ENCODE measurements around the gene ADGRG1.

ADGRG1 gene

DNA sequence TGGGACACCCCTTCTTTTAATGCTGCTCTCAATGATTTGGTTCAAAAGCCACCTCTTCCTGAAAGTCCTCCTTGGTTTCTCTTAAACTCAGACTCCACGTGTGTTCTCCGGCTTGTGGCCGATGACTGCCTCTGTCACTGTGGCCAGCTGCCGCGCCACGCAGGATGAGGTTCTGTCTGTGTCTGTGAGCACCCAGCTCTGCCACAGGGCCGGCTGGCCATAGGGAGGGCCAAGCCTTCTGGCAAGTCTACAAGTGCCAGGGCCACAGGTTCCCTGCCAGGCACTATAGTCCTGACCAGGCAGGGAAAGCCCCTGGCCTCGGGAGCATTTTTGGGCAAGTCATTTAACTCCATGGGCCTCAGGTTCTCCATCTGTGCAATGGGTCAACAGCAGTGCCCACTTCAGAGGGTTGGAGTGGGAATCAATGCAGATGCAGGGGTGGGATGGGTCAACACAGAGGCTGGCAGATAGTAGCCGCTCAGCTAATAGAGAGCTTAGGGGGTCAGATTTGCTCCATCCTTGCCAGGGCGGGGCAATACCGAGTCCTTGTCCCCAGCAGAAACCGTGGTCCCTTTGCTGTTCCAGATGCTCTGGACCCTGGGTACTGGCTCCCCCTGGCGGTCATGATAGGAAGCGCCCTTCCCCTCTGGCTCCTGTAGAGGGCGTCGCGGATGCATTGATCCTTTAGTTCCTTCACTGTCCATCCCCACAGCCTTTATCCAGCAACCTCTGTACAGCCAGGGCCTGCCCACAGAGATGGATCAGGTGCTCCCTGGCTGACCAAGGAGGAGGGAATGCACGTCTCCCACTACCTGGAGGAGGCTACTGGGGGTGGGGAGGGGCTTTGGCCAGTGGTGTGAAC is 20.4 kb downstream of the ADGRG1 start:
- peak; percentile 84 for DNase-seq (ENCODE audit: low spot score)

- DNase-seq (ENCODE audit: low spot score) = no peak
Observed at GRCh38 chr16:57649443-57649751, 21.0 kb downstream of the ADGRG1 start.

DNA sequence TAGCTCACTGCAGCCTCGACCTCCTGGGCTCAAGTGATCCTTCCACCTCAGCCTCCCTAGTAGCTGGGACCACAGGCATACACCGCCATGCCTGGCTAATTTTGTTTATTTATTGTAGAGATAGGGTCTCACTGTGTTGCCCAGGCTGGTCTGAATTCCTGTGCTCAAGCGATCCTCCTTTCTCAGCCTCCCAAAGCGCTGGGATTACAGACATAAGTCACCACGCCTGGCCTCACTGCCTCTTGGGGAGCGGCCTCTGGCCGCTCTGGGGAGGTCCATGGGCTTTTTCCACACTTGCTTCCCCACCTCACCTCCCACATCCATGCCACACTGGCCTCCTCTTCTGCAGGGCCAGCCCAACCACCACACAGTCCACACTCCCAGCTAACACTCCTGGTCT is 21.4 kb downstream of the ADGRG1 start:
- no peak for DNase-seq (ENCODE audit: low spot score)

GRCh38 chr16:57651344-57652333 is 23.2 kb downstream of the ADGRG1 start:
- DNase-seq (ENCODE audit: low spot score) = no peak

DNA sequence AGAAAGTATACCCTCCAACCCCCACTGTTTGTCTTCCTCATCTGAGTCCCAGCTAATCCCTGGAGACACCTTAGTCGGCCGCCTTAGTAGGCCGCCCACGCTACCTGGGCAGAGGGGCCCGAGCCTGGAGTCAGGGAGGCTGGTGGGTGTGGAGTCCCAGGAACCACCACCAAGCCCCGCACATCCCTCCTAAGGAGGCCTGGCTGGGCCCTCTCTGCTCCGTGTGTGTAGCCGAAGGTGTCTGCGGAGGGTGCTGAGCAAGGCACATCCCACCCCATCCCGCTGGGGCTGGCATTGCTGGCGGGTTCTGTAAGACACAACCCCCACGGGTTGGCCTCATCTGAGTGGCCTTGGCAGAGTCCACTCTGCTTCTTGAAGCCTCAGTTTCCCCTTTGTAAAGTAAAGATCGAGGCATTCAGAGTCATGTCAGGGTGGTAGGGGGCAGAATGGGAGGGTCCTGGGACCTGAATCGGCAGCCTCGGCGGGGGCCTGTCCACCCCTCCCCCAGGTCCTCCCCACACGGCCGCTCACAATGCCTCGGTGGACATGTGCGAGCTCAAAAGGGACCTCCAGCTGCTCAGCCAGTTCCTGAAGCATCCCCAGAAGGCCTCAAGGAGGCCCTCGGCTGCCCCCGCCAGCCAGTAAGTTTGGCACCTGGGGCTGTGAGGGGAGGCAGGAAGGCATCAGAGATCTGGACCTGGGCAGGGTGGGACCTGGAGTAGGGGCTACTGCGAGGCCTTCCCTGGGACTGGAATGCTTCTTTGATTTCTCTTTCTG is 24.5 kb downstream of the ADGRG1 start:
- DNase-seq (ENCODE audit: low spot score) = no peak

DNA sequence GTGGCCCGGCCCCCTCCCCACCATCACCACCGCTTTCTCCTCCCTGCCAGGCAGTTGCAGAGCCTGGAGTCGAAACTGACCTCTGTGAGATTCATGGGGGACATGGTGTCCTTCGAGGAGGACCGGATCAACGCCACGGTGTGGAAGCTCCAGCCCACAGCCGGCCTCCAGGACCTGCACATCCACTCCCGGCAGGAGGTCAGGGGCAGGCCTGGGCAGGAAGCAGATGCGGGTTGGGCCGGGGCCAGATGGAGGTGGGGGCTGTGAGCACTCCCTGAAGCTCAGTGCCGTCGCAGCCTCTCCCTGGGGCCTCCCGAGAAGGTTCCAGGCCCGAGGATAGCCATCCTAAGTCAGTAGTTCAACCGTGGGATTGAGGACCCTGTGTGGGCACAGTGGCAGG is 25.5 kb downstream of the ADGRG1 start:
- DNase-seq (ENCODE audit: low spot score) = no peak

- no peak for DNase-seq (ENCODE audit: low spot score)
Observed at GRCh38 chr16:57656342-57656955, 28.0 kb downstream of the ADGRG1 start.

- no peak for DNase-seq (ENCODE audit: low spot score)
Observed at GRCh38 chr16:57657228-57657627, 28.8 kb downstream of the ADGRG1 start.

GRCh38 chr16:57658130-57658877 is 29.9 kb downstream of the ADGRG1 start:
- no peak for DNase-seq (ENCODE audit: low spot score)

DNA sequence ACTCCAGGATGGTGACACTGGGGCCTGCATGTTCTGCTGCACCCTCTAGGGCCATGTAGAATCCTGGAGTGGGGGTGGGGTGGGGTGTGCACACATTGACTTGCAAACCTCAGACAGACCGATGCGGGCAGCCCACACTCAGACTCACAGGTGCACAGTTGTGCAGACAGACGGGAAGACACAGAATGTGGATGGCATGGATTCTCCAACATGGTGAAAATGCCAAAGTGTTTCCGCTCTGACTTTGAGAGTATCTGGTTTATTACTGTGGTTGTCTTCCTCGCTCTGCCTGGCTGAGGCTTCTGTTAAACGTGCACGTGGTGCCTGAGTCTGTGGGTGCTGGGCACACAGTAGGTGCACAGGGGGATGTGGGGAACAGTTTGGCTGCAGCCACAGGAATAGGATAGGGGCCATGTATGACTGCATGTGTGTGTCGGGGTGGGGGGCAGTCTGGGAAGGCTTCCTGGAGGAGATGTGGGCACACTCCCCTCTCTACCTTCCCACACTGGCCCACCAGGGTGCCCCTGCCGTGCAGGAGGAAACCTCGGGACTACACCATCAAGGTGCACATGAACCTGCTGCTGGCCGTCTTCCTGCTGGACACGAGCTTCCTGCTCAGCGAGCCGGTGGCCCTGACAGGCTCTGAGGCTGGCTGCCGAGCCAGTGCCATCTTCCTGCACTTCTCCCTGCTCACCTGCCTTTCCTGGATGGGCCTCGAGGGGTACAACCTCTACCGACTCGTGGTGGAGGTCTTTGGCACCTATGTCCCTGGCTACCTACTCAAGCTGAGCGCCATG is 30.6 kb downstream of the ADGRG1 start:
- DNase-seq (ENCODE audit: low spot score) = no peak

GRCh38 chr16:57660715-57661463 is 32.5 kb downstream of the ADGRG1 start:
- no peak for DNase-seq (ENCODE audit: low spot score)

DNA sequence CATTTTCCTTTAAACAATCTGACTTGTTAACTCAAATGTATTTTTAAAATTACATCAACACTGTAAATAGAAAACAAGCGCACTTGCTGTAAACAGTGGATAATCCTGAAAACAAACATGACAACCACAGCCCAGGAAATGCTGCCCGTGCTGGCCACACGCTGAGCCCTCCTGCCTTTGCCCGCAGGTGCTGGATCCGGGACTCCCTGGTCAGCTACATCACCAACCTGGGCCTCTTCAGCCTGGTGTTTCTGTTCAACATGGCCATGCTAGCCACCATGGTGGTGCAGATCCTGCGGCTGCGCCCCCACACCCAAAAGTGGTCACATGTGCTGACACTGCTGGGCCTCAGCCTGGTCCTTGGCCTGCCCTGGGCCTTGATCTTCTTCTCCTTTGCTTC is 33.1 kb downstream of the ADGRG1 start:
- no peak for DNase-seq (ENCODE audit: low spot score)

- no peak for DNase-seq (ENCODE audit: low spot score)
Observed at GRCh38 chr16:57661936-57662906, 33.8 kb downstream of the ADGRG1 start.

DNA sequence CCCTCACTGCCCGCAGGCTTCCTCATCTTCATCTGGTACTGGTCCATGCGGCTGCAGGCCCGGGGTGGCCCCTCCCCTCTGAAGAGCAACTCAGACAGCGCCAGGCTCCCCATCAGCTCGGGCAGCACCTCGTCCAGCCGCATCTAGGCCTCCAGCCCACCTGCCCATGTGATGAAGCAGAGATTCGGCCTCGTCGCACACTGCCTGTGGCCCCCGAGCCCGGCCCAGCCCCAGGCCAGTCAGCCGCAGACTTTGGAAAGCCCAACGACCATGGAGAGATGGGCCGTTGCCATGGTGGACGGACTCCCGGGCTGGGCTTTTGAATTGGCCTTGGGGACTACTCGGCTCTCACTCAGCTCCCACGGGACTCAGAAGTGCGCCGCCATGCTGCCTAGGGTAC is 35.0 kb downstream of the ADGRG1 start:
- DNase-seq (ENCODE audit: low spot score) = no peak

DNA sequence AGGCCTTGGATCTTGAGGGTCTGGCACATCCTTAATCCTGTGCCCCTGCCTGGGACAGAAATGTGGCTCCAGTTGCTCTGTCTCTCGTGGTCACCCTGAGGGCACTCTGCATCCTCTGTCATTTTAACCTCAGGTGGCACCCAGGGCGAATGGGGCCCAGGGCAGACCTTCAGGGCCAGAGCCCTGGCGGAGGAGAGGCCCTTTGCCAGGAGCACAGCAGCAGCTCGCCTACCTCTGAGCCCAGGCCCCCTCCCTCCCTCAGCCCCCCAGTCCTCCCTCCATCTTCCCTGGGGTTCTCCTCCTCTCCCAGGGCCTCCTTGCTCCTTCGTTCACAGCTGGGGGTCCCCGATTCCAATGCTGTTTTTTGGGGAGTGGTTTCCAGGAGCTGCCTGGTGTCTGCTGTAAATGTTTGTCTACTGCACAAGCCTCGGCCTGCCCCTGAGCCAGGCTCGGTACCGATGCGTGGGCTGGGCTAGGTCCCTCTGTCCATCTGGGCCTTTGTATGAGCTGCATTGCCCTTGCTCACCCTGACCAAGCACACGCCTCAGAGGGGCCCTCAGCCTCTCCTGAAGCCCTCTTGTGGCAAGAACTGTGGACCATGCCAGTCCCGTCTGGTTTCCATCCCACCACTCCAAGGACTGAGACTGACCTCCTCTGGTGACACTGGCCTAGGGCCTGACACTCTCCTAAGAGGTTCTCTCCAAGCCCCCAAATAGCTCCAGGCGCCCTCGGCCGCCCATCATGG is 35.7 kb downstream of the ADGRG1 start:
- no peak for DNase-seq (ENCODE audit: low spot score)

DNA sequence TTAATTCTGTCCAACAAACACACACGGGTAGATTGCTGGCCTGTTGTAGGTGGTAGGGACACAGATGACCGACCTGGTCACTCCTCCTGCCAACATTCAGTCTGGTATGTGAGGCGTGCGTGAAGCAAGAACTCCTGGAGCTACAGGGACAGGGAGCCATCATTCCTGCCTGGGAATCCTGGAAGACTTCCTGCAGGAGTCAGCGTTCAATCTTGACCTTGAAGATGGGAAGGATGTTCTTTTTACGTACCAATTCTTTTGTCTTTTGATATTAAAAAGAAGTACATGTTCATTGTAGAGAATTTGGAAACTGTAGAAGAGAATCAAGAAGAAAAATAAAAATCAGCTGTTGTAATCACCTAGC is 36.2 kb downstream of the ADGRG1 start:
- DNase-seq (ENCODE audit: low spot score) = no peak

GRCh38 chr16:57665541-57665940 is 37.1 kb downstream of the ADGRG1 start:
- DNase-seq (ENCODE audit: low spot score) = no peak
